Upper lobe of left lung (tissue), 4 donors: ENCODE measurements around the gene CSF1.
A peak's percentile ranks its signal among the peaks of the same experiment; 100 is the strongest.

ENCODE experiments used
- CTCF ChIP-seq, 6 experiments: fragments of 450-650 bp in 4 of 6; fragments of 200-600 bp in 2 of 6; sonication (generic) in 2 of 6; IDR thresholded peaks; one replicate each; pipeline ENCODE4 v1.5.1; 2016 to 2019; ENCODE audit warnings: antibody characterized with exemption in 6 of 6
- EP300 ChIP-seq, 4 donors: sonication (generic); formaldehyde crosslinking; IDR thresholded peaks; one replicate each; pipeline ENCODE4 v1.5.1; 2017; ENCODE audit warnings: antibody characterized with exemption in 4 of 4, control low read depth in 2 of 4
- POLR2A ChIP-seq, 4 donors: fragments of 450-650 bp; IDR thresholded peaks; one replicate each; pipeline ENCODE4 v1.5.1; 2016 to 2017; ENCODE audit warnings: antibody characterized with exemption in 4 of 4, mild to moderate bottlenecking in 2 of 4
- POLR2AphosphoS5 ChIP-seq, 2 donors: sonication (generic); formaldehyde crosslinking; IDR thresholded peaks; one replicate each; pipeline ENCODE4 v1.5.1; 2017; ENCODE audit warnings: antibody characterized with exemption in 2 of 2

GRCh38 chr1:109926662-109927300 lies 16.1 kb downstream of the CSF1 start:
- TF ChIP-seq CTCF (IDR thresholded peaks at IDR 0.05) (no peak), POLR2A (IDR thresholded peaks at IDR 0.05) (no peak), POLR2AphosphoS5 (IDR thresholded peaks at IDR 0.05) (peak in 1 of 2 donors; percentile 48), EP300 (IDR thresholded peaks at IDR 0.05) (no peak)
